HepG2 (cell line): ENCODE results near the gene TOMM6. TPM values are rescaled to one million over a fixed set of nuclear protein-coding genes. Genes with fewer than 3 reads are reported as not detected.
A peak's percentile ranks its signal among the peaks of the same experiment; 100 is the strongest.

Experiments used
- ARNT ChIP-seq: fragments of 450-650 bp; IDR thresholded peaks from 2 replicates; pipeline ENCODE4 v1.6.1; 2017
- ATF7-NPFF ChIP-seq: sonication (generic); formaldehyde crosslinking; IDR thresholded peaks from 2 replicates; pipeline ENCODE4 v1.8.1; 2023; ENCODE audit warnings: mild to moderate bottlenecking, low read depth, missing genetic modification reagents, moderate library complexity
- IRF2 ChIP-seq: IDR thresholded peaks from 2 replicates; pipeline ENCODE4 v1.6.1; 2018; ENCODE audit warnings: missing genetic modification reagents, missing compliant biosample characterization
- KLF11 ChIP-seq: IDR thresholded peaks from 2 replicates; pipeline ENCODE4 v1.6.1; 2016; ENCODE audit warnings: missing compliant biosample characterization
- REPIN1 ChIP-seq: sonication (generic); formaldehyde crosslinking; IDR thresholded peaks from 2 replicates; pipeline ENCODE4 v1.8.0; 2022; ENCODE audit warnings: missing genetic modification reagents, low read depth, mild to moderate bottlenecking, borderline replicate concordance
- SP5 ChIP-seq: IDR thresholded peaks from 2 replicates; pipeline ENCODE4 v1.6.1; 2016; ENCODE audit warnings: low read depth, borderline replicate concordance
- SRY ChIP-seq: sonication (generic); formaldehyde crosslinking; IDR thresholded peaks from 2 replicates; pipeline ENCODE4 v1.8.0; 2022; ENCODE audit warnings: mild to moderate bottlenecking, missing genetic modification reagents
- STAG1 ChIP-seq: sonication (generic); formaldehyde crosslinking; IDR thresholded peaks from 2 replicates; pipeline ENCODE4 v1.4.0; 2020; ENCODE audit warnings: missing genetic modification reagents
- ZFP36 ChIP-seq: fragments of 150-350 bp; IDR thresholded peaks from 2 replicates; pipeline ENCODE4 v1.6.1; 2018; ENCODE audit warnings: borderline replicate concordance, low read length, low read depth; ENCODE audit not compliant: partially characterized antibody
- ZKSCAN5 ChIP-seq: sonication (generic); formaldehyde crosslinking; IDR thresholded peaks from 2 replicates; pipeline ENCODE4 v1.5.1; 2020; ENCODE audit warnings: mild to moderate bottlenecking, missing genetic modification reagents
- ZNF138 ChIP-seq: sonication (generic); formaldehyde crosslinking; IDR thresholded peaks from 2 replicates; pipeline ENCODE4 v1.5.0; 2020; ENCODE audit warnings: mild to moderate bottlenecking, low read depth, missing genetic modification reagents
- ZNF230 ChIP-seq: sonication (generic); formaldehyde crosslinking; IDR thresholded peaks from 2 replicates; pipeline ENCODE4 v1.4.0; 2020; ENCODE audit warnings: mild to moderate bottlenecking, missing genetic modification reagents
- ZNF256 ChIP-seq: sonication (generic); formaldehyde crosslinking; conservative IDR thresholded peaks from 2 replicates; pipeline ENCODE4 v1.4.0; 2020; ENCODE audit warnings: missing genetic modification reagents
- ZNF263 ChIP-seq: sonication (generic); formaldehyde crosslinking; IDR thresholded peaks from 2 replicates; pipeline ENCODE4 v1.4.0; 2020; ENCODE audit warnings: missing genetic modification reagents
- ZNF274 ChIP-seq: sonication (generic); formaldehyde crosslinking; IDR thresholded peaks from 2 replicates; pipeline ENCODE4 v1.5.1; 2020; ENCODE audit warnings: mild to moderate bottlenecking, missing genetic modification reagents
- ZNF30 ChIP-seq: sonication (generic); formaldehyde crosslinking; IDR thresholded peaks from 2 replicates; pipeline ENCODE4 v1.5.0; 2020; ENCODE audit warnings: mild to moderate bottlenecking, missing genetic modification reagents
- ZNF407 ChIP-seq: sonication (generic); formaldehyde crosslinking; IDR thresholded peaks from one replicate; pipeline ENCODE4 v1.5.1; 2020; ENCODE audit warnings: mild to moderate bottlenecking, missing genetic modification reagents; ENCODE audit errors: not compliant biosample characterization
- ZNF569 ChIP-seq: sonication (generic); formaldehyde crosslinking; IDR thresholded peaks from 2 replicates; pipeline ENCODE4 v1.5.0; 2020; ENCODE audit warnings: mild to moderate bottlenecking, missing genetic modification reagents, moderate library complexity, borderline replicate concordance
- ZSCAN22 ChIP-seq: sonication (generic); formaldehyde crosslinking; IDR thresholded peaks from 2 replicates; pipeline ENCODE4 v1.4.0; 2020; ENCODE audit warnings: mild to moderate bottlenecking, missing genetic modification reagents
- polyA plus RNA-seq, 8 experiments: library from polyadenylated mRNA; depleted of rRNA in 3 of 8; stranded (reverse) in 7 of 8; unstranded in 1 of 8; fragments of >200 nt; fragmentation: Illumina TruSeq in 4 of 8; extraction: Trizol in 4 of 8; gene quantifications; 2 replicates each; pipeline versions ENCODE4 v1.2.1 to v1.2.3, GENCODE V29; 2011 to 2016; ENCODE audit warnings: low read depth in 4 of 8, missing spikeins in 1 of 8, mixed read lengths in 1 of 8; ENCODE audit not compliant: insufficient read depth in 1 of 8
- total RNA-seq, 5 experiments: library from RNA; depleted of rRNA; stranded (reverse); fragments of >200 nt; fragmentation: Illumina TruSeq; extraction: Trizol; gene quantifications; 2 replicates each; pipeline ENCODE4 v1.2.3, GENCODE V29; 2016; ENCODE audit warnings: low read depth in 1 of 5
- TF ChIP-seq, protein P1 (sequence below): sonication (generic); formaldehyde crosslinking; IDR thresholded peaks from 2 replicates; pipeline ENCODE4 v1.5.1; 2020; ENCODE audit warnings: mild to moderate bottlenecking, moderate library complexity, missing genetic modification reagents
- TF ChIP-seq, protein P2 (sequence below): IDR thresholded peaks from 2 replicates; pipeline ENCODE4 v1.6.1; 2016

The TOMM6 gene
- total and polyA plus RNA-seq, 2 of the 13 experiments (the other 11 are each of a cell fraction or from before 2014, with no cell fraction given): 320 to 321 TPM

- TF ChIP-seq IRF2 (CRISPR knock-in tag): peak; percentile 96
- TF ChIP-seq ZNF230 (CRISPR knock-in tag): peak; percentile 91
- no peak for TF ChIP-seq ZKSCAN5 (CRISPR knock-in tag)
- no peak; the same call in 1 of the 2 replicates for TF ChIP-seq KLF11 (CRISPR knock-in tag)
- no peak for TF ChIP-seq ZNF569 (CRISPR knock-in tag)
- no peak for TF ChIP-seq ZNF30
- TF ChIP-seq SRY (CRISPR knock-in tag): no peak
- TF ChIP-seq ZFP36: no peak
- peak; percentile 96 for TF ChIP-seq REPIN1
- no peak for TF ChIP-seq ARNT
- TF ChIP-seq ZNF274: peak; percentile 93
- TF ChIP-seq, protein P1, sequence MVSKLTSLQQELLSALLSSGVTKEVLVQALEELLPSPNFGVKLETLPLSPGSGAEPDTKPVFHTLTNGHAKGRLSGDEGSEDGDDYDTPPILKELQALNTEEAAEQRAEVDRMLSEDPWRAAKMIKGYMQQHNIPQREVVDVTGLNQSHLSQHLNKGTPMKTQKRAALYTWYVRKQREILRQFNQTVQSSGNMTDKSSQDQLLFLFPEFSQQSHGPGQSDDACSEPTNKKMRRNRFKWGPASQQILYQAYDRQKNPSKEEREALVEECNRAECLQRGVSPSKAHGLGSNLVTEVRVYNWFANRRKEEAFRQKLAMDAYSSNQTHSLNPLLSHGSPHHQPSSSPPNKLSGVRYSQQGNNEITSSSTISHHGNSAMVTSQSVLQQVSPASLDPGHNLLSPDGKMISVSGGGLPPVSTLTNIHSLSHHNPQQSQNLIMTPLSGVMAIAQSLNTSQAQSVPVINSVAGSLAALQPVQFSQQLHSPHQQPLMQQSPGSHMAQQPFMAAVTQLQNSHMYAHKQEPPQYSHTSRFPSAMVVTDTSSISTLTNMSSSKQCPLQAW: peak; percentile 96
- TF ChIP-seq SP5 (CRISPR knock-in tag): peak; percentile 91
- TF ChIP-seq ZNF407: no peak
- TF ChIP-seq STAG1 (CRISPR knock-in tag): peak; percentile 94
- TF ChIP-seq, protein P2, sequence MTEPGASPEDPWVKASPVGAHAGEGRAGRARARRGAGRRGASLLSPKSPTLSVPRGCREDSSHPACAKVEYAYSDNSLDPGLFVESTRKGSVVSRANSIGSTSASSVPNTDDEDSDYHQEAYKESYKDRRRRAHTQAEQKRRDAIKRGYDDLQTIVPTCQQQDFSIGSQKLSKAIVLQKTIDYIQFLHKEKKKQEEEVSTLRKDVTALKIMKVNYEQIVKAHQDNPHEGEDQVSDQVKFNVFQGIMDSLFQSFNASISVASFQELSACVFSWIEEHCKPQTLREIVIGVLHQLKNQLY: peak; percentile 51; the same call in 1 of the 2 replicates
- TF ChIP-seq ATF7-NPFF (CRISPR knock-in tag): peak; percentile 88
- TF ChIP-seq ZSCAN22: no peak
- no peak for TF ChIP-seq ZNF256
- TF ChIP-seq ZNF138 (CRISPR knock-in tag): 0 out of 2 replicates have a peak, but pooled peaks have one; percentile 32
- TF ChIP-seq ZNF263: no peak
Observed at GRCh38 chr6:41779788-41780550, 7.5 kb upstream of the TOMM6 start, which contains the start of gene FRS3 (continued).
